KMS-11 (cell line): ENCODE results near the gene STT3B.
"Not testable (repeated sequence)": the region's sequence is repeated elsewhere in the genome, so short reads cannot be mapped to it uniquely, and the experiment has no call there.

ENCODE experiments used
- H2AFZ ChIP-seq: fragments of 200-600 bp; sonication (generic); 2 replicates; pipeline ENCODE4 v1.6.1; 2016; ENCODE audit warnings: antibody characterized with exemption, mixed run types, low read depth
- H3K27ac ChIP-seq: fragments of 200-600 bp; sonication (generic); 2 replicates; pipeline ENCODE4 v1.6.1; 2016; ENCODE audit warnings: mild to moderate bottlenecking, mixed run types
- H3K27me3 ChIP-seq: fragments of 200-600 bp; sonication (generic); 2 replicates; pipeline ENCODE4 v1.6.1; 2017; ENCODE audit warnings: mild to moderate bottlenecking, low read depth, mixed run types, moderate library complexity; ENCODE audit not compliant: insufficient read depth
- H3K36me3 ChIP-seq: fragments of 200-600 bp; sonication (generic); 2 replicates; pipeline ENCODE4 v1.6.1; 2017; ENCODE audit warnings: mild to moderate bottlenecking, mixed run types; ENCODE audit not compliant: insufficient read depth
- H3K4me1 ChIP-seq: fragments of 200-600 bp; sonication (generic); 2 replicates; pipeline ENCODE4 v1.6.1; 2016; ENCODE audit warnings: mild to moderate bottlenecking, low read depth, mixed run types; ENCODE audit not compliant: poor library complexity, severe bottlenecking
- H3K4me2 ChIP-seq: fragments of 200-600 bp; sonication (generic); 2 replicates; pipeline ENCODE4 v1.7.0; 2016; ENCODE audit warnings: mild to moderate bottlenecking, mixed run types
- H3K4me3 ChIP-seq: fragments of 200-600 bp; sonication (generic); IDR thresholded peaks from 2 replicates; pipeline ENCODE4 v1.6.1; 2017; ENCODE audit warnings: low read depth, low read length, mixed read lengths; ENCODE audit not compliant: insufficient read depth
- H3K79me2 ChIP-seq: fragments of 200-600 bp; sonication (generic); 2 replicates; pipeline ENCODE4 v1.6.1; 2016; ENCODE audit warnings: low read depth, mixed run types; ENCODE audit not compliant: insufficient read depth
- H3K9ac ChIP-seq: fragments of 200-600 bp; sonication (generic); 2 replicates; pipeline ENCODE4 v1.6.1; 2016; ENCODE audit warnings: mild to moderate bottlenecking, mixed run types
- H4K20me1 ChIP-seq: fragments of 200-600 bp; sonication (generic); 2 replicates; pipeline ENCODE4 v1.6.1; 2016; ENCODE audit warnings: mild to moderate bottlenecking, mixed run types; ENCODE audit not compliant: insufficient read depth
- TF ChIP-seq, protein P1 (sequence below): fragments of 200-600 bp; sonication (generic); conservative IDR thresholded peaks from 2 replicates; pipeline ENCODE4 v1.6.1; 2017; ENCODE audit warnings: low read depth, mild to moderate bottlenecking, antibody characterized with exemption, low read length, moderate library complexity, mixed read lengths

The STT3B gene

GRCh38 chr3:31503456-31503855 is 29.3 kb upstream of the STT3B start:
- Histone ChIP-seq H3K27ac (no peak overlapping the region), H2AFZ (no peak overlapping the region)
- TF ChIP-seq, protein P1, sequence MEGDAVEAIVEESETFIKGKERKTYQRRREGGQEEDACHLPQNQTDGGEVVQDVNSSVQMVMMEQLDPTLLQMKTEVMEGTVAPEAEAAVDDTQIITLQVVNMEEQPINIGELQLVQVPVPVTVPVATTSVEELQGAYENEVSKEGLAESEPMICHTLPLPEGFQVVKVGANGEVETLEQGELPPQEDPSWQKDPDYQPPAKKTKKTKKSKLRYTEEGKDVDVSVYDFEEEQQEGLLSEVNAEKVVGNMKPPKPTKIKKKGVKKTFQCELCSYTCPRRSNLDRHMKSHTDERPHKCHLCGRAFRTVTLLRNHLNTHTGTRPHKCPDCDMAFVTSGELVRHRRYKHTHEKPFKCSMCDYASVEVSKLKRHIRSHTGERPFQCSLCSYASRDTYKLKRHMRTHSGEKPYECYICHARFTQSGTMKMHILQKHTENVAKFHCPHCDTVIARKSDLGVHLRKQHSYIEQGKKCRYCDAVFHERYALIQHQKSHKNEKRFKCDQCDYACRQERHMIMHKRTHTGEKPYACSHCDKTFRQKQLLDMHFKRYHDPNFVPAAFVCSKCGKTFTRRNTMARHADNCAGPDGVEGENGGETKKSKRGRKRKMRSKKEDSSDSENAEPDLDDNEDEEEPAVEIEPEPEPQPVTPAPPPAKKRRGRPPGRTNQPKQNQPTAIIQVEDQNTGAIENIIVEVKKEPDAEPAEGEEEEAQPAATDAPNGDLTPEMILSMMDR: no peak

DNA sequence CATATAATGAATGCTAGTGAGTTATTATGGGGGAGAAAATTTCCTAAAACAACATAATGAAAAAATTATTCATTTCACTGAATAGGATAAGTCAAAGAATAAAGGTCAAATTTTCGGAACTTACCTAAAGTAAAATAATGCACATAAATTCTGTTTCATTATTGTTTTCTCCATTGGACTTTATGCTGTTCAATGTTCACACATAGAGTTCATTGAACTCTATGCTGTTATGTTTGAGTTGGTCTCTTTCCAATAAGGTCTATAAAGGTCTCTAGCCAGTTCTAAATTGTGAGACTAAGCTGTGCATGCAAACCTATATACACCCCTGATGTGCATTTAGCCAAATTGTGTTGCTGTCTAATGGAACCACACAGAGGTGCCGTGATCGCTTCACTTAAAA is 28.5 kb upstream of the STT3B start:
- Histone ChIP-seq H3K27ac (no peak overlapping the region), H2AFZ (no peak overlapping the region), H3K4me2 (no peak overlapping the region), H3K79me2 (no peaks in the 10 kb centered on the region), H3K27me3 (no peaks in the 10 kb centered on the region), H3K36me3 (no peaks in the 10 kb centered on the region), H3K4me1 (no peaks in the 10 kb centered on the region), H3K9ac (no peak overlapping the region), H3K4me3 (no peak overlapping the region), H4K20me1 (no peaks in the 10 kb centered on the region)
- TF ChIP-seq, protein P1: no peak

More at GRCh38 chr3:31503456-31503855, 29.3 kb upstream of the STT3B start:
- no peak overlapping the region for H3K9ac ChIP-seq
- H3K79me2 ChIP-seq: no peaks in the 10 kb centered on the region
- no peaks in the 10 kb centered on the region for H4K20me1 ChIP-seq
- no peak overlapping the region for H3K4me3 ChIP-seq
- H3K4me1 ChIP-seq: no peaks in the 10 kb centered on the region
- no peaks in the 10 kb centered on the region for H3K36me3 ChIP-seq
- H3K27me3 ChIP-seq: no peaks in the 10 kb centered on the region
- H3K4me2 ChIP-seq: no peak overlapping the region

GRCh38 chr3:31505371-31506048 is 27.2 kb upstream of the STT3B start:
- Histone ChIP-seq H3K4me3 (no peak overlapping the region), H4K20me1 (no peaks in the 10 kb centered on the region), H3K36me3 (no peaks in the 10 kb centered on the region), H3K27ac (no peak overlapping the region), H3K27me3 (no peaks in the 10 kb centered on the region), H3K4me2 (no peak overlapping the region), H3K4me1 (no peaks in the 10 kb centered on the region), H2AFZ (no peak overlapping the region), H3K79me2 (no peaks in the 10 kb centered on the region), H3K9ac (no peak overlapping the region)
- TF ChIP-seq, protein P1: no peak

- not testable (repeated sequence) for H3K27me3 ChIP-seq, H3K9ac ChIP-seq, H3K27ac ChIP-seq, H3K36me3 ChIP-seq, H3K79me2 ChIP-seq, H4K20me1 ChIP-seq, H2AFZ ChIP-seq, H3K4me2 ChIP-seq, H3K4me1 ChIP-seq, H3K4me3 ChIP-seq
Observed at GRCh38 chr3:31506515-31506914, 26.2 kb upstream of the STT3B start.

DNA sequence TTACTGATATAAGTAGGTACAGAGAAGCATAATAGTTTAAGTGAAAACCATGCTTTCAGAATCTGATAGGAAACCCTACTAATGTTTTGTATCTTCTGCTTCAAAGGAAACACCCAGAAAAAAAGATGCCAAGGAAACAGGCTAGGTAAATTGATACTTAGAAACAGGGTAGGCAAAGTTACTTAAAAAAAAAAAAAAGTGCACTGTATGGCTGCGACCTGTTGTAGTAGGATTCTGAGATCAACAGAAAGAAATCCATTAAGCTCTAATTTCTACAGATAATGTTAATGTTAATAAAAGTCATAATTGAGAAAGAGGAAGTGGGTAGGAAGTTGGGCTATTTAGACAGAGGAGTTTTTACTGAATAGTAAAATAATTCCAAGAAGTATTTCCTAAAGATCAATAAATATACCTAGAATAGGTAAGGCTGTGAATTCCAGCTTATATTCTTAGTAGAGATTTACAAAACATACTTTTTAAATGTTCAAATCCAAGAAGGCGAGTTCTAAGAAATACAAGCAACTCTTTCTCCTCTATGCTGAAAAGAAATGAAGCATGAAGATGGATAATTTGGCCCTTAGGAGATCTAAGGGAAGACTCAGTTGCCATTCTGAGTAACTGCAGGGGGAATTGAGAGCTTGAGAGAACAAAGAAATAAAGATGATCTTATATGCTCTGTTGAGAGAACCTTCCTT is 24.1 kb upstream of the STT3B start:
- H3K79me2 ChIP-seq: no peaks in the 10 kb centered on the region
- no peak overlapping the region for H3K4me3 ChIP-seq
- no peaks in the 10 kb centered on the region for H3K27me3 ChIP-seq
- no peak overlapping the region for H3K9ac ChIP-seq
- no peak overlapping the region for H2AFZ ChIP-seq
- no peak overlapping the region for H3K4me2 ChIP-seq
- no peaks in the 10 kb centered on the region for H3K4me1 ChIP-seq
- no peak overlapping the region for H3K27ac ChIP-seq
- no peaks in the 10 kb centered on the region for H4K20me1 ChIP-seq
- H3K36me3 ChIP-seq: no peaks in the 10 kb centered on the region
- TF ChIP-seq, protein P1: no peak
